DOHH2 (cell line): Measurements from ENCODE around the gene CARM1.

ENCODE experiments used
- H3F3A ChIP-seq: fragments of 200-600 bp; sonication (generic), shearing (Covaris generic); 2 replicates; pipeline ENCODE4 v1.6.0; 2016; ENCODE audit warnings: antibody characterized with exemption, mild to moderate bottlenecking; ENCODE audit not compliant: control insufficient read depth, insufficient read depth
- H3K27ac ChIP-seq: fragments of 200-600 bp; sonication (generic); 2 replicates; pipeline ENCODE4 v1.5.1; 2014; ENCODE audit warnings: low read depth, mild to moderate bottlenecking, low read length, moderate library complexity
- H3K27me3 ChIP-seq: fragments of 200-600 bp; sonication (generic); 2 replicates; pipeline ENCODE4 v1.6.1; 2014; ENCODE audit warnings: mild to moderate bottlenecking, low read length, mixed read lengths; ENCODE audit not compliant: control insufficient read depth
- H3K36me3 ChIP-seq: fragments of 200-600 bp; sonication (generic); 2 replicates; pipeline ENCODE4 v1.6.1; 2014; ENCODE audit warnings: mild to moderate bottlenecking, low read length, moderate library complexity, mixed read lengths; ENCODE audit not compliant: control insufficient read depth
- H3K4me1 ChIP-seq: fragments of 200-600 bp; sonication (generic); 2 replicates; pipeline ENCODE4 v1.6.1; 2014; ENCODE audit warnings: mild to moderate bottlenecking, low read length, mixed read lengths; ENCODE audit not compliant: control insufficient read depth
- H3K4me2 ChIP-seq: fragments of 200-600 bp; sonication (generic); 2 replicates; pipeline ENCODE4 v1.6.0; 2014; ENCODE audit warnings: mild to moderate bottlenecking, low read length, moderate library complexity
- H3K4me3 ChIP-seq: fragments of 200-600 bp; sonication (generic); 2 replicates; pipeline ENCODE4 v1.5.1; 2014; ENCODE audit warnings: mild to moderate bottlenecking, low read length, mixed read lengths
- H3K79me2 ChIP-seq: fragments of 200-600 bp; sonication (generic); 2 replicates; pipeline ENCODE4 v1.6.1; 2014; ENCODE audit warnings: mild to moderate bottlenecking, low read length, mixed read lengths; ENCODE audit not compliant: control insufficient read depth
- H3K9me2 ChIP-seq: fragments of 200-600 bp; sonication (generic); replicated peaks from 2 replicates; pipeline ENCODE4 v1.6.1; 2014; ENCODE audit warnings: mild to moderate bottlenecking, low read length, mixed read lengths; ENCODE audit not compliant: control insufficient read depth
- H3K9me3 ChIP-seq: fragments of 200-600 bp; sonication (generic); 2 replicates; pipeline ENCODE4 v1.6.1; 2014; ENCODE audit warnings: antibody characterized with exemption, low read length, mixed read lengths; ENCODE audit not compliant: control insufficient read depth, insufficient read depth
- H4K20me1 ChIP-seq: fragments of 200-600 bp; sonication (generic); 2 replicates; pipeline ENCODE4 v1.6.0; 2014; ENCODE audit warnings: low read depth, mild to moderate bottlenecking, antibody characterized with exemption, low read length, moderate library complexity; ENCODE audit not compliant: control insufficient read depth, insufficient read depth
- CTCF ChIP-seq: fragments of 200-600 bp; sonication (generic); IDR thresholded peaks from one replicate; pipeline ENCODE4 v1.5.1; 2014; ENCODE audit warnings: antibody characterized with exemption, mild to moderate bottlenecking, low read depth, low read length; ENCODE audit not compliant: poor library complexity, severe bottlenecking
- EZH2phosphoT487 ChIP-seq: fragments of 200-600 bp; sonication (generic); IDR thresholded peaks from 2 replicates; pipeline ENCODE4 v1.6.1; 2017; ENCODE audit warnings: borderline replicate concordance, mild to moderate bottlenecking, antibody characterized with exemption, low read length, moderate library complexity, mixed read lengths

The CARM1 gene

GRCh38 chr19:10884274-10884673 lies 12.9 kb downstream of the CARM1 start:
- Histone ChIP-seq H3K9me2 (no peaks in the 10 kb centered on the region), H4K20me1 (0 out of 2 replicates have a peak, but pooled peaks cover 5% of the 10 kb centered on the region), H3K4me1 (peaks cover 22% of the 10 kb centered on the region), H3K9me3 (no peaks in the 10 kb centered on the region), H3F3A (no peaks in the 10 kb centered on the region), H3K4me3 (no peak overlapping the region), H3K27ac (no peak overlapping the region), H3K79me2 (peaks cover 93% of the 10 kb centered on the region), H3K4me2 (no peak overlapping the region), H3K36me3 (peaks cover 22% of the 10 kb centered on the region), H3K27me3 (no peaks in the 10 kb centered on the region)
- TF ChIP-seq EZH2phosphoT487 = no peak
- TF ChIP-seq CTCF = no peak

GRCh38 chr19:10885201-10886169 lies 14.1 kb downstream of the CARM1 start:
- no peak for TF ChIP-seq CTCF
- TF ChIP-seq EZH2phosphoT487 = no peak
- H3K79me2 ChIP-seq = peaks cover 87% of the 10 kb centered on the region
- H3F3A ChIP-seq = no peaks in the 10 kb centered on the region
- H3K9me3 ChIP-seq = no peaks in the 10 kb centered on the region
- no peaks in the 10 kb centered on the region for H3K9me2 ChIP-seq
- 0 out of 2 replicates have a peak, but pooled peaks cover 5% of the 10 kb centered on the region for H4K20me1 ChIP-seq
- no peak overlapping the region for H3K4me2 ChIP-seq
- no peak overlapping the region for H3K27ac ChIP-seq
- H3K27me3 ChIP-seq = no peaks in the 10 kb centered on the region
- H3K4me1 ChIP-seq = peaks cover 13% of the 10 kb centered on the region
- no peak overlapping the region for H3K4me3 ChIP-seq
- peaks cover 15% of the 10 kb centered on the region for H3K36me3 ChIP-seq

GRCh38 chr19:10887616-10888367 lies 16.4 kb downstream of the CARM1 start:
- peaks cover 13% of the 10 kb centered on the region for H3K4me1 ChIP-seq
- H3K79me2 ChIP-seq = peaks cover 82% of the 10 kb centered on the region
- H3K36me3 ChIP-seq = peaks cover 12% of the 10 kb centered on the region; the same call in 1 of the 2 replicates
- H3K4me2 ChIP-seq = no peak overlapping the region
- H3K27ac ChIP-seq = peak overlapping the region; percentile 5; the same call in 1 of the 2 replicates
- 0 out of 2 replicates have a peak, but pooled peaks cover 5% of the 10 kb centered on the region for H4K20me1 ChIP-seq
- H3F3A ChIP-seq = no peaks in the 10 kb centered on the region
- no peaks in the 10 kb centered on the region for H3K27me3 ChIP-seq
- H3K9me3 ChIP-seq = no peaks in the 10 kb centered on the region
- H3K9me2 ChIP-seq = no peaks in the 10 kb centered on the region
- TF ChIP-seq EZH2phosphoT487 = no peak
- TF ChIP-seq CTCF = no peak
- H3K4me3 ChIP-seq = no peak overlapping the region
